H9 (cell line): Measurements from ENCODE around the gene MAPK8. TPM values are rescaled to one million over a fixed set of nuclear protein-coding genes. Genes with fewer than 3 reads are reported as not detected.

Experiments
- DNase-seq: peaks from one replicate; pipeline ENCODE4 v3.0.0-alpha.2; 2017
- H2AFZ ChIP-seq: one replicate; pipeline ENCODE4 v1.6.1; 2013; ENCODE audit warnings: mild to moderate bottlenecking, low read length, control low read depth, moderate library complexity
- H2AK5ac ChIP-seq: 2 replicates; pipeline ENCODE4 v1.6.1; 2013; ENCODE audit warnings: low read length, control low read depth, mixed read lengths; ENCODE audit not compliant: insufficient read length
- H2BK120ac ChIP-seq: one replicate; pipeline ENCODE4 v1.6.1; 2013; ENCODE audit warnings: low read depth, mild to moderate bottlenecking, low read length, control low read depth, inconsistent platforms; ENCODE audit not compliant: poor library complexity, severe bottlenecking
- H2BK12ac ChIP-seq: 2 replicates; pipeline ENCODE4 v1.6.1; 2013; ENCODE audit warnings: low read length, control low read depth, mixed read lengths, low read depth; ENCODE audit not compliant: insufficient read length
- H2BK15ac ChIP-seq: 2 replicates; pipeline ENCODE4 v1.6.1; 2013; ENCODE audit warnings: low read depth, low read length, control low read depth
- H2BK20ac ChIP-seq: one replicate; pipeline ENCODE4 v1.6.1; 2013; ENCODE audit warnings: low read depth, mild to moderate bottlenecking, low read length, control low read depth, inconsistent platforms; ENCODE audit not compliant: poor library complexity, severe bottlenecking
- H2BK5ac ChIP-seq: 2 replicates; pipeline ENCODE4 v1.6.1; 2013; ENCODE audit warnings: low read length, control low read depth, mixed read lengths; ENCODE audit not compliant: insufficient read length
- H3K14ac ChIP-seq: 2 replicates; pipeline ENCODE4 v1.6.1; 2013; ENCODE audit warnings: low read length, control low read depth; ENCODE audit not compliant: insufficient read depth
- H3K18ac ChIP-seq: 2 replicates; pipeline ENCODE4 v1.6.1; 2013; ENCODE audit warnings: low read depth, mild to moderate bottlenecking, mixed read lengths, low read length, control low read depth; ENCODE audit not compliant: insufficient read length
- H3K23ac ChIP-seq: 2 replicates; pipeline ENCODE4 v1.6.1; 2013; ENCODE audit warnings: low read length, control low read depth, mixed read lengths, low read depth; ENCODE audit not compliant: insufficient read length
- H3K23me2 ChIP-seq: 2 replicates; pipeline ENCODE4 v1.6.1; 2013; ENCODE audit warnings: low read depth, mild to moderate bottlenecking, mixed read lengths, low read length, control low read depth; ENCODE audit not compliant: insufficient read length, poor library complexity, severe bottlenecking
- H3K27ac ChIP-seq: 2 replicates; pipeline ENCODE4 v1.5.1; 2013; ENCODE audit warnings: low read length, control low read depth, mixed read lengths, low read depth; ENCODE audit not compliant: insufficient read length
- H3K27me3 ChIP-seq: 2 replicates; pipeline ENCODE4 v1.6.1; 2013; ENCODE audit warnings: low read length, control low read depth, inconsistent platforms; ENCODE audit not compliant: insufficient read depth
- H3K4ac ChIP-seq: 2 replicates; pipeline ENCODE4 v1.6.1; 2013; ENCODE audit warnings: low read depth, mild to moderate bottlenecking, control low read depth, inconsistent platforms, low read length, moderate library complexity
- H3K4me1 ChIP-seq: 2 replicates; pipeline ENCODE4 v1.6.1; 2013; ENCODE audit warnings: low read length, control low read depth, inconsistent platforms; ENCODE audit not compliant: insufficient read depth
- H3K4me2 ChIP-seq: 2 replicates; pipeline ENCODE4 v1.6.1; 2013; ENCODE audit warnings: low read length, control low read depth, mixed read lengths; ENCODE audit not compliant: insufficient read length, insufficient read depth
- H3K56ac ChIP-seq: 2 replicates; pipeline ENCODE4 v1.6.1; 2013; ENCODE audit warnings: low read depth, mild to moderate bottlenecking, mixed read lengths, low read length, control low read depth; ENCODE audit not compliant: insufficient read length
- H3K79me1 ChIP-seq: 2 replicates; pipeline ENCODE4 v1.6.1; 2013; ENCODE audit warnings: low read depth, mild to moderate bottlenecking, moderate library complexity, low read length, control low read depth, inconsistent platforms; ENCODE audit not compliant: insufficient read depth, poor library complexity, severe bottlenecking
- H3K79me2 ChIP-seq: 2 replicates; pipeline ENCODE4 v1.6.1; 2013; ENCODE audit warnings: low read length, control low read depth, inconsistent platforms; ENCODE audit not compliant: insufficient read depth
- H3K9ac ChIP-seq: 2 replicates; pipeline ENCODE4 v1.6.1; 2013; ENCODE audit warnings: low read length, control low read depth, mixed read lengths; ENCODE audit not compliant: insufficient read length; ENCODE audit errors: extremely low read depth
- H3K9me3 ChIP-seq: one replicate; pipeline ENCODE4 v1.6.1; 2013; ENCODE audit warnings: low read depth, low read length, inconsistent platforms; ENCODE audit not compliant: control insufficient read depth
- H3T11ph ChIP-seq: one replicate; pipeline ENCODE4 v1.6.1; 2013; ENCODE audit warnings: mild to moderate bottlenecking, low read length, control low read depth, inconsistent platforms
- H4K20me1 ChIP-seq: one replicate; pipeline ENCODE4 v1.6.1; 2013; ENCODE audit not compliant: control insufficient read depth, insufficient read length, insufficient read depth
- H4K5ac ChIP-seq: 2 replicates; pipeline ENCODE4 v1.6.1; 2013; ENCODE audit warnings: low read depth, mild to moderate bottlenecking, mixed read lengths, low read length, control low read depth; ENCODE audit not compliant: insufficient read length
- H4K8ac ChIP-seq: replicated peaks from 2 replicates; pipeline ENCODE4 v1.6.1; 2013; ENCODE audit warnings: low read length, control low read depth, mixed read lengths, low read depth; ENCODE audit not compliant: insufficient read length
- H4K91ac ChIP-seq: 2 replicates; pipeline ENCODE4 v1.6.1; 2013; ENCODE audit warnings: low read depth, mild to moderate bottlenecking, moderate library complexity, mixed read lengths, low read length, control low read depth; ENCODE audit not compliant: insufficient read length
- H3K27ac Mint-ChIP-seq, 3 experiments: 2 replicates in 2 of 3; 3 replicates in 1 of 3; pipeline ENCODE4 v1.8.0; 2020 to 2021; ENCODE audit warnings: mixed read lengths in 3 of 3, mild to moderate bottlenecking in 1 of 3, moderate library complexity in 1 of 3
- H3K27me3 Mint-ChIP-seq: 2 replicates; pipeline ENCODE4 v1.8.0; 2021; ENCODE audit warnings: low read depth, mild to moderate bottlenecking, moderate library complexity, mixed read lengths
- H3K36me3 Mint-ChIP-seq, 3 experiments: 2 replicates in 2 of 3; 3 replicates in 1 of 3; pipeline ENCODE4 v1.8.0; 2020 to 2021; ENCODE audit warnings: low read depth in 3 of 3, mixed read lengths in 3 of 3; ENCODE audit not compliant: insufficient read depth in 1 of 3
- H3K4me1 Mint-ChIP-seq, 2 experiments: 2 replicates each; pipeline ENCODE4 v1.8.0; 2020; ENCODE audit warnings: mixed read lengths in 2 of 2
- H3K4me3 Mint-ChIP-seq, 2 experiments: 2 replicates in 1 of 2; 3 replicates in 1 of 2; pipeline ENCODE4 v1.8.0; 2020 to 2021; ENCODE audit warnings: mild to moderate bottlenecking in 2 of 2, mixed read lengths in 2 of 2, moderate library complexity in 1 of 2
- H3K9me3 Mint-ChIP-seq, 2 experiments: 2 replicates in 1 of 2; 3 replicates in 1 of 2; pipeline ENCODE4 v1.8.0; 2020; ENCODE audit warnings: mild to moderate bottlenecking in 2 of 2, mixed read lengths in 2 of 2, moderate library complexity in 1 of 2
- CTCF ChIP-seq: fragments of 200-600 bp; sonication (generic); conservative IDR thresholded peaks from 3 replicates; pipeline ENCODE4 v1.8.0; 2021; ENCODE audit warnings: antibody characterized with exemption, mild to moderate bottlenecking
- WGBS: extraction: QIAGEN DNeasy Blood & Tissue Kit; methylation state at CpG from one replicate; pipeline ENCODE4 v1.1.7; 2013; ENCODE audit warnings: missing lambda C conversion rate, low lambda C conversion rate, mixed read lengths; ENCODE audit not compliant: insufficient read length; ENCODE audit errors: extremely low coverage; 5-methylcytosine and 5-hydroxymethylcytosine counted together
- total RNA-seq: library from RNA; stranded (reverse); gene quantifications from 2 replicates; pipeline ENCODE4 v1.2.1, GENCODE V29; 2021

The MAPK8 gene
- total RNA-seq, 1 experiment from 2014 or later: 52.0 TPM

- Histone ChIP-seq H3K4ac (no peak overlapping the region), H3K9ac (no peak overlapping the region), H3K18ac (no peak overlapping the region), H3K79me1 (no peaks in the 10 kb centered on the region), H2AK5ac (no peak overlapping the region), H3K4me1 (no peaks in the 10 kb centered on the region), H3K9me3 (no peaks in the 10 kb centered on the region), H2AFZ (no peak overlapping the region), H3K27ac (no peak overlapping the region), H2BK20ac (no peak overlapping the region), H2BK5ac (no peak overlapping the region), H3K27me3 (no peaks in the 10 kb centered on the region), H3K23me2 (no peaks in the 10 kb centered on the region), H3K23ac (no peak overlapping the region), H3K4me2 (no peak overlapping the region), H3K79me2 (no peaks in the 10 kb centered on the region), H4K91ac (no peak overlapping the region), H3T11ph (no peak overlapping the region), H2BK12ac (no peak overlapping the region), H4K8ac (no peak overlapping the region), H4K20me1 (no peaks in the 10 kb centered on the region), H2BK120ac (no peak overlapping the region), H4K5ac (no peak overlapping the region), H3K14ac (no peak overlapping the region; the same call in 1 of the 2 replicates), H3K56ac (no peak overlapping the region), H2BK15ac (no peak overlapping the region)
- DNase-seq: no peak
- no CpG with 5 or more reads among the region's 19 CpGs for WGBS
- Mint-ChIP-seq H3K9me3 (no peaks in the 10 kb centered on the region), H3K36me3 (peaks cover 4 to 11% (median 6%) of the 10 kb centered on the region in 3 experiments; a peak in 6 of 7 replicates), H3K4me1 (peaks cover 9 to 15% of the 10 kb centered on the region in 2 experiments), H3K27ac (no peak overlapping the region), H3K27me3 (no peaks in the 10 kb centered on the region), H3K4me3 (no peak overlapping the region; a peak in 1 of 5 replicates)
- TF ChIP-seq CTCF: no peak
Measured at GRCh38 chr10:48449501-48450232, 143.2 kb downstream of the MAPK8 start.
